ENCODE results near the gene SLC6A19. TPM values are rescaled to one million over a fixed set of nuclear protein-coding genes. Genes with fewer than 3 reads are reported as not detected.

The SLC6A19 gene
- total and polyA plus RNA-seq, 2 donors (not counting 1 experiment from before 2014, with no cell fraction given): not detected

- CTCF ChIA-PET: no interaction called here
- no peaks in the 10 kb centered on the region for H3K4me1 ChIP-seq (ENCODE audit: control insufficient read depth in 2 of 2, insufficient read depth in 2 of 2, low read length in 2 of 2)
- no peak for DNase-seq
These were observed 20.5 kb upstream of the SLC6A19 start for GRCh38 chr5:1180841-1181271.

More at GRCh38 chr5:1180841-1181271, 20.5 kb upstream of the SLC6A19 start:
- Histone ChIP-seq H3K9me3 (ENCODE audit: control extremely low read depth in 1 of 3, control insufficient read depth in 2 of 3, insufficient read depth in 1 of 3, low read length in 2 of 3) (no peaks in the 10 kb centered on the region), H3K27me3 (replicated peaks in 1 of 4; ENCODE audit: control extremely low read depth in 1 of 4, control insufficient read depth in 3 of 4, insufficient read depth in 4 of 4, low read length in 3 of 4) (no peaks in the 10 kb centered on the region), H3K36me3 (replicated peaks in 1 of 2; ENCODE audit: control extremely low read depth in 1 of 2, control insufficient read depth in 1 of 2, extremely low read depth in 1 of 2, insufficient read depth in 2 of 2, low read length in 1 of 2) (no peaks in the 10 kb centered on the region), H3K4me2 (replicated peaks; ENCODE audit: low read depth, low read length, poor library complexity, severe bottlenecking) (no peak overlapping the region), H3K27ac (ENCODE audit: low read length in 2 of 2) (no peak overlapping the region), H4K20me1 (ENCODE audit: control insufficient read depth, insufficient read depth, low read length, poor library complexity, severe bottlenecking) (no peaks in the 10 kb centered on the region), H2AFZ (ENCODE audit: insufficient read depth, low read depth, low read length, poor library complexity, severe bottlenecking) (no peak overlapping the region), H3K4me3 (ENCODE audit: control extremely low read depth in 1 of 5, extremely low read depth in 1 of 5, insufficient read depth in 1 of 5, low read depth in 2 of 5, low read length in 4 of 5) (no peak overlapping the region), H3K9ac (ENCODE audit: low read length) (no peak overlapping the region), H3K79me2 (ENCODE audit: control insufficient read depth, insufficient read depth, low read length) (no peaks in the 10 kb centered on the region)
- POLR2A ChIA-PET: no interaction called here
- TF ChIP-seq CTCF (IDR thresholded peaks at IDR 0.05): no peak
- TF ChIP-seq EZH2 (IDR thresholded peaks at IDR 0.05; ENCODE audit: borderline replicate concordance, insufficient read depth, low read depth, low read length, poor library complexity, severe bottlenecking): no peak
- 88% methylated on average over 19 of the region's 20 CpGs for WGBS (ENCODE audit: insufficient coverage)
- no peaks in the 10 kb centered on the region for H3K9me3 Mint-ChIP-seq (ENCODE audit: insufficient read depth)
- intact Hi-C loops (cut with micrococcal nuclease): no loop called here
- H3K4me3 Mint-ChIP-seq: no peak overlapping the region
- ATAC-seq (ENCODE audit: low read depth): no peak
- no peaks in the 10 kb centered on the region for H3K27me3 Mint-ChIP-seq
- no peak overlapping the region for H3K27ac Mint-ChIP-seq
- H3K4me1 Mint-ChIP-seq: no peaks in the 10 kb centered on the region

All from B cell (primary cell).